Measurements from ENCODE around the gene ZCCHC2. TPM values are rescaled to one million over a fixed set of nuclear protein-coding genes. Genes with fewer than 3 reads are reported as not detected.

Gene ZCCHC2
- total and polyA plus RNA-seq, 2 of the 8 experiments (the other 6 are each of a cell fraction or from before 2014, with no cell fraction given): 13.5 to 18.6 TPM

GRCh38 chr18:62549755-62550154 lies 26.9 kb downstream of the ZCCHC2 start:
- no peak overlapping the region for H3K14ac ChIP-seq (ENCODE audit: insufficient read length)
- no peak overlapping the region for H2BK120ac ChIP-seq (replicated peaks; ENCODE audit: low read depth, low read length)
- H3K27me3 ChIP-seq (replicated peaks in 1 of 4; ENCODE audit: control insufficient read depth in 3 of 4, extremely low read depth in 1 of 4, insufficient read depth in 3 of 4, low read length in 3 of 4): no peaks in the 10 kb centered on the region
- WGBS, 2 experiments (ENCODE audit: extremely low coverage in 1 of 2, insufficient coverage in 1 of 2, insufficient read length in 1 of 2, insufficient replicate concordance in 2 of 2, low coverage in 1 of 2, low lambda C conversion rate in 2 of 2, missing lambda C conversion rate in 1 of 2): 78% methylated on average over 5 of the region's 5 CpGs; no CpG with 5 or more reads in 1 of the 2 experiments
- TF ChIP-seq JUN (IDR thresholded peaks at IDR 0.05; ENCODE audit: low read depth, low read length) (no peak), BRCA1 (IDR thresholded peaks at IDR 0.05; ENCODE audit: low read depth, low read length) (no peak), TCF12 (IDR thresholded peaks at IDR 0.05; ENCODE audit: low read depth, low read length) (no peak), GTF2F1 (IDR thresholded peaks at IDR 0.05; ENCODE audit: borderline replicate concordance, low read depth, low read length) (no peak), SP1 (IDR thresholded peaks at IDR 0.05; ENCODE audit: low read depth, low read length) (no peak)
- POLR2A ChIA-PET (ENCODE audit: partially characterized antibody): no interaction called here
- CTCF ChIA-PET (ENCODE audit: partially characterized antibody): interaction anchor here (1.0 kb wide), 1 partner anchor 34 kb away, joined by 3 read pairs; no protein-coding TSS in a partner anchor
- H2AK5ac ChIP-seq (ENCODE audit: low read depth, low read length): no peak overlapping the region
- H2BK5ac ChIP-seq (ENCODE audit: low read depth, low read length): no peak overlapping the region
- no peak overlapping the region for H4K8ac ChIP-seq (ENCODE audit: extremely low read depth, insufficient read depth, low read length)
- H3K79me2 ChIP-seq (ENCODE audit: control insufficient read depth in 1 of 2, insufficient read depth in 2 of 2, low read length in 2 of 2): no peaks in the 10 kb centered on the region
- H3K4me3 ChIP-seq (ENCODE audit: extremely low read depth in 1 of 4, insufficient read depth in 2 of 4, low read depth in 3 of 4, low read length in 4 of 4): no peak overlapping the region
- H3K23me2 ChIP-seq (ENCODE audit: low read depth, low read length): no peaks in the 10 kb centered on the region
- H3K4me1 ChIP-seq (replicated peaks in 1 of 4; ENCODE audit: control insufficient read depth in 3 of 4, insufficient read depth in 4 of 4, low read length in 3 of 4): no peaks in the 10 kb centered on the region
- no peaks in the 10 kb centered on the region for H3K9me3 ChIP-seq (ENCODE audit: insufficient read depth in 2 of 2, low read depth in 1 of 2, low read length in 1 of 2)
- no peak overlapping the region for H3K4ac ChIP-seq (replicated peaks; ENCODE audit: insufficient read length, low read depth, low read length)
- no peak overlapping the region for H2BK20ac ChIP-seq (ENCODE audit: low read length)
- H2BK15ac ChIP-seq (ENCODE audit: low read length): no peak overlapping the region
- H4K5ac ChIP-seq (ENCODE audit: insufficient read length, low read depth, low read length): no peak overlapping the region
- no peak for FAIRE-seq
- H3K4me2 ChIP-seq (ENCODE audit: insufficient read depth in 1 of 2, low read depth in 2 of 2, low read length in 2 of 2): no peak overlapping the region
- no peak overlapping the region for H3K9ac ChIP-seq (replicated peaks in 1 of 4; ENCODE audit: extremely low read depth in 1 of 4, low read depth in 3 of 4, low read length in 3 of 4)
- no peaks in the 10 kb centered on the region for H3K79me1 ChIP-seq (ENCODE audit: low read depth, low read length)
- no peaks in the 10 kb centered on the region for H4K20me1 ChIP-seq (replicated peaks in 1 of 2; ENCODE audit: control insufficient read depth in 1 of 2, insufficient read depth in 2 of 2, low read length in 2 of 2)
- H3K56ac ChIP-seq (replicated peaks; ENCODE audit: insufficient read length, low read depth, low read length): no peak overlapping the region
- no peak overlapping the region for H4K91ac ChIP-seq (replicated peaks; ENCODE audit: insufficient read length, low read length)
- H3K23ac ChIP-seq (ENCODE audit: insufficient read length): no peak overlapping the region
- no peak overlapping the region for H2BK12ac ChIP-seq (ENCODE audit: low read depth, low read length)
- no peak overlapping the region for H3K18ac ChIP-seq (ENCODE audit: extremely low read depth, low read length)
- H3K27ac ChIP-seq (ENCODE audit: low read depth, low read length): no peak overlapping the region
- H2AFZ ChIP-seq (ENCODE audit: low read length): no peak overlapping the region
- no peak for DNase-seq (ENCODE audit: low read depth in 1 of 2, low spot score in 2 of 2)
- peaks cover 0 to 4% (median 1%) of the 10 kb centered on the region in 4 experiments; a peak in 3 of 8 replicates for H3K36me3 ChIP-seq (ENCODE audit: control insufficient read depth in 2 of 4, insufficient read depth in 4 of 4, low read length in 3 of 4)
